CD4-positive, alpha-beta T cell treated with Interleukin-6 at 100 ng/mL for 8 hours (primary cell): ENCODE results near the gene ABI3BP.
"Not testable (repeated sequence)": the region's sequence is repeated elsewhere in the genome, so short reads cannot be mapped to it uniquely, and the experiment has no call there.

Experiments used
- DNase-seq: peaks from one replicate; pipeline ENCODE4 v3.0.0-alpha.2; 2020; ENCODE audit warnings: mixed read lengths, low spot score

ABI3BP gene, protein sequence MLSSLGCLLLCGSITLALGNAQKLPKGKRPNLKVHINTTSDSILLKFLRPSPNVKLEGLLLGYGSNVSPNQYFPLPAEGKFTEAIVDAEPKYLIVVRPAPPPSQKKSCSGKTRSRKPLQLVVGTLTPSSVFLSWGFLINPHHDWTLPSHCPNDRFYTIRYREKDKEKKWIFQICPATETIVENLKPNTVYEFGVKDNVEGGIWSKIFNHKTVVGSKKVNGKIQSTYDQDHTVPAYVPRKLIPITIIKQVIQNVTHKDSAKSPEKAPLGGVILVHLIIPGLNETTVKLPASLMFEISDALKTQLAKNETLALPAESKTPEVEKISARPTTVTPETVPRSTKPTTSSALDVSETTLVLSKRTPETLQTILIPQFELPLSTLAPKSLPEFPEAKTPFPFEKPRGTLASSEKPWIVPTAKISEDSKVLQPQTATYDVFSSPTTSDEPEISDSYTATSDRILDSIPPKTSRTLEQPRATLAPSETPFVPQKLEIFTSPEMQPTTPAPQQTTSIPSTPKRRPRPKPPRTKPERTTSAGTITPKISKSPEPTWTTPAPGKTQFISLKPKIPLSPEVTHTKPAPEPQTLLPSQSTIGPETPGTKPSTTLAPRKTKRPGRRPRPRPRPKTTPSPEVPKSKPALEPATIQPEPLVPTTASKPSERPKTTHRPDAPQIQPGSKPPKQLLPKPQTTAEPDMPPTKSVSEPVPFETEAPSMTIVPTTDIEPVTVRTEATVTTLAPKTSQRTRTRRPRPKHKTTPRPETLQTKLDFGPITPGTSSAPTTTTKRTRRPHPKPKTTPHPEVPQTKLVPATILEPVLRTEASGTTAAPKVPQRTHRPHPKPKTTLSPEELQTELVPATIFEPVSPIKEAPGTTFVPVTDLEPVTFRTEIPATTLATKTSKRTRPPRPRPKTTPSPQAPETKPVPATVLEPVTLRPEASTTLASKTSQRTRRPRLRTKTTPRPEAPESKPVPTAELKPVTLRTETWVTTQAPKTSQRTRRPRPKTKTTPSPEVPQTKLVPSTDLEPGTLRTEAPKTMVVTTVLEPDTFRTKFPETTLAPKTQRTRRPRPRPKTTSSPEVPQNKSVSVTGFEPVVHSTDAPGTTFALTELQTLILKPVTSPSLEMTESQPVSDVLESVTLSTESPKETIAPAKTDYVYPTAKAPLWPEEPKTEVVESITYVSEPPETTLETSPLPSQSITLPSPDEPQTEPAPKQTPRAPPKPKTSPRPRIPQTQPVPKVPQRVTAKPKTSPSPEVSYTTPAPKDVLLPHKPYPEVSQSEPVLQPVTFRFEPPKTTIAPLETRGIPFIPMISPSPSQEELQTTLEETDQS (N-terminal part only)

DNA sequence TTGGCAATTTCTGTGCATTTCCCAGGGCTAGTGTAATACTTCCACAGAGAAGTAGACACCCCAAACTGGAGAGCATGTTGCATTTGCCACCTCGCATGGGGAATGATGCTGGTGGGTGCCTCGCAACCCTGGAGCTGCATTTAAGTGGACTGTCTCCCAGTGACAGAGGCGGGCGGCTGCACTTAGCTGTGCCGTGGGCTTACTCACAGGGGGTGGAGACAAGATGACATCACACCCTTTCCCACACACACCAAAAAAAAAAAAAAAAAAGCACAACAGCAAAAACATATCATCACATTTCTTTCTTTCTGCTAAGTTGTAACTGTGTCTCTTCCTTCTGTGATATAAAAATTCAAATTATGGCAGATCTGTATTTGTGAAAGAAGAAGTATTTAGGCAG is at the start of gene ABI3BP:
ABI3BP (minus strand) TSS at position 113 of the 400 bp plus-strand sequence; CDS start at position 76, 37 bp downstream.
- DNase-seq: no peak

DNA sequence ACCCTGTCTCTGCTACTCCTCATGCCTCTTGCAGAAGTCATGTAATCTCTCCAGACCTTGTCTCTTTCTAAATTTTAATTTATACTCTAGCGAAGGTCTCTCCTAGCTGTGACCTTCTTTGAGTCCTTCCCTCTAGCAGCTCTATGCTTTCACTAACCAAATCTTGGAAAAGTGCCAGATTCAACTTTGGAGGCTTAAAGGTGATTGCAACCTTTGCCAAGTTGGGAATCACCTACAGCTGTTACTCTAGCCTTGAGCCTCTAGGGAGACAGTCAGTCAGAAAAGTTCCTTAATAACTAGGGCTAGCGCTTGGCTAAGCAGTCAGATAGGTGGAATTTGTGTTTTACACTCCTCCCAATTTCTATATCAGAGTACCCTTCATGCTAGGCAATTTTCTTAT is 46.1 kb upstream of the ABI3BP start:
- DNase-seq: no peak

DNA sequence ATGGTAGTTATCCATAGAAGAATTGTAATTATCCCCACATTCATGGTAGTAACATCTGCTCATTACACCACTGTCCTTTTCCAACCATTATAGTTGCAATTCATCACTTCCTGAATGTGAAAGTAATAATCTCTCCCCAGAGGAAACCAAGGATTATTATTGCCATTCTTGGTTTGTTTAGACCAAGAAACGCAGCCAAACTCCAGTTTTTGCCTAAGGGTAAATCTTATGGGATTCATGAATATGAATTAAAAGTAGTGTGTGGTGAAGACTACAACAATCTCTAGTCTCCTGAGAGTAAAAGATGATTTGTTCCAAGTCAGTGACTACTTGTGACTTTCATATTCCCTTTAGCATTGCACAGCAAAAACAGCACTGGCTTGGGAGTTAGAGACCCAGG is 45.7 kb upstream of the ABI3BP start:
- no peak for DNase-seq

DNA sequence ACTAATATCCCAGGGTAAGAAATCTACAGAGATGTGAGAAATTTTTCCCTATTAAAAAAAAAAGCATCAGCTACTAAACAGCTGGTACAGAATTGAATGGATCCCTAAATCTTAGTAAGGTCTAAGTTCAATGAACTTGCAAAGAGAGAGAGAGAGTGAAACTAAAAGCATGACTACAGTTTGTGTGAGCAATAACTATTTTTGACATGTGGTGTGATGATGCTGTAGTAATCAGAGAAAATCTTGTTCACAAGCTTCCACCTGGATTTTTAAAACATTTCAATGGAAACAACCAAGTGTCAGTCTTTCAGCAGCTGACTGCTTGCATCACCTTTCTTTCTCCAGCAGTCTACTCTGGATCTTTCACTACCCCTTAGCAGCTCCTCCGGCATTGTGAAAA is 45.2 kb upstream of the ABI3BP start:
- no peak for DNase-seq

DNA sequence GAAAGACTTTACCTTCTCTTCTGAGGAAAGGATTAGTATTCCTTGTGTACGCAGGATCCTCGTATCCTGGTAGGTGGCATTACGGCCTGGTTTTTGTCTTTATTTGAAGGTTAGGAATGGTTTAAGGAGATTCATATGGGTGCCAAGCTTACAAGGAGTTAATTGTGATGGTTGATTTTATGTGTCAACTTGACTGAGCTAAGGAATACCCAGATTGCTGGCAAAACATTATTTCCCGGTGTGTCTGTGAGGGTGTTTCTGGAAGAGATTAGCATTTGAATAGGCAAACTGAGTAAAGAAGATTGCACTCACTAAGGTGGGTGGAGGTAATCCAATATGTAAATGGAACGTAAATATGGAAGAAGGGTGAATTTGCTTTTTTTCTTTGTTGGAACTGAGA is 44.4 kb upstream of the ABI3BP start:
- no peak for DNase-seq

DNA sequence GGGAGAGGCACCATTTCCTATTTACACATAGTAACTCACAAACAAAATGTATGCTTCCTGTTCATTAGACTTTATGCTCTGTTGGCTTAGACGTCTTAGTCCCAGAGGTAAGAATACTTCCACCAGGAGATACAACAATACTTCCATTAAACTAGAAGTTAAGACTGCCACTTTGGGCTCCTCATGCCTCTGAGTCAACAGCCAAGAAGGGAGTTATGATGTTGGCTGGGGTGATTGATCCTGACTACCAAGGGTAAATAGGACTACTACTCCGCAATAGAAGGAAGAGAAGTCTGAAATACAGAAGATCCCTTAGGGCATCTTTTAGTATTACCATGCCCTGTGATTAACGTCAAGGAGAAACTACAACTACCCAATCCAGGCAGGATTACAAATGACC is 43.5 kb upstream of the ABI3BP start:
- no peak for DNase-seq

GRCh38 chr3:101036213-101036618 is 43.0 kb upstream of the ABI3BP start:
- DNase-seq: no peak

DNA sequence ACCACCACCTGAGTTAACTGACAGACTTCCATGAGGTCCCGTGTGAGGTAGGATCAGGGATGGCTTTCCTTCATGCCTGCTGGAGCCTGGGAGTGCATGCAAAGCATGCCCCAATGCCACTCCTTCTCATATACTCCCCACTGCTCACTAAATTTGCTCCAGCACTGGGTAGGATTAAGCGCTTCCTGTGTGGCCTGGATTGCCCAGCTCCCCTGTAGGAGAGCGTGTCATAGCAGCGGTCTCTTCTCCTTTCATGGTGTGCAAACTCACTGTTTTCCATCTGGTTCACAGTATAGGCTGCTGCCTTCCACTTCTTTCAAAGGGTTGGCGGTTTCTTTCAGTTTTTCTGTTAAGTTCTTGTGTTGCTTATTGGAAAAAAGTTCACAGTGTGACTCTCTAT is 34.1 kb upstream of the ABI3BP start:
- no peak for DNase-seq

DNA sequence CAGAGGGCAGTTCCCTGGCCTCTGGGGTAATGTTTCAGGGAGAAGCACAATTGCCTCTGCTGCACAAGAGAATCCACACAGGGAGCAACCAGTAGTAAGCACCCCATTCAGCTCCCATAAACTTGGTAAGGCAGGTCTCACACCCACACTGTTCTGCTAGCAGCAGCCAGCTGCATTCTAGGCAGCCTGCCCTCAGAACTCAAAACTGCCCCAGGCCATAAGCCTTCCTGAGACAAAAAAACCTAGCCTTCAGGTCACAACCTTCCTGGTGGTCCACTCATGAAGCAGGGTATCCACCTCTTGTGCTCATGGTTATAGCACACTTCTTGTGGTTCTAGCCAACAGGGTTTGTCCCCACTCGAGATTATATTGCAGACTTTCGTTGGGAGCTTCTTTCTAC is 33.7 kb upstream of the ABI3BP start:
- DNase-seq: no peak

DNA sequence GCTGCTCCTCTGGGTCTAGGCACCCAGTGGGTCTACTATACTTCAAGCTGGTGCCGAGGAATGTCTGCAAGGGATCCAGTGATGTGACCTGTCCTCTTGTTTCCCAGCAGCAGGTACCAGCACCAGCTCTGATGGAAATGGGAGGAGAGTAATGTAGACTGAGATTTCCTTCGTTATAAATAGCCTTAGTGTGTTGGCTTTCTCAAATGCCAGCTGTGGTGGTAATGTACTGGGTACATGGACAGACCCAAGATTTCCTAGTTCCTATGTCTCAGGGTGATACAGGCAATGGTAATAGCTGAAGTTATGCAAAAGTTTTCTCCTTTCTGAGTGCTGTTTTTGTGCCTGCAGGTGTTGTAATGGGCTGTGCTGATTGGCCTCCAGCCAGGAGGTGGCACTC is 33.0 kb upstream of the ABI3BP start:
- no peak for DNase-seq

DNA sequence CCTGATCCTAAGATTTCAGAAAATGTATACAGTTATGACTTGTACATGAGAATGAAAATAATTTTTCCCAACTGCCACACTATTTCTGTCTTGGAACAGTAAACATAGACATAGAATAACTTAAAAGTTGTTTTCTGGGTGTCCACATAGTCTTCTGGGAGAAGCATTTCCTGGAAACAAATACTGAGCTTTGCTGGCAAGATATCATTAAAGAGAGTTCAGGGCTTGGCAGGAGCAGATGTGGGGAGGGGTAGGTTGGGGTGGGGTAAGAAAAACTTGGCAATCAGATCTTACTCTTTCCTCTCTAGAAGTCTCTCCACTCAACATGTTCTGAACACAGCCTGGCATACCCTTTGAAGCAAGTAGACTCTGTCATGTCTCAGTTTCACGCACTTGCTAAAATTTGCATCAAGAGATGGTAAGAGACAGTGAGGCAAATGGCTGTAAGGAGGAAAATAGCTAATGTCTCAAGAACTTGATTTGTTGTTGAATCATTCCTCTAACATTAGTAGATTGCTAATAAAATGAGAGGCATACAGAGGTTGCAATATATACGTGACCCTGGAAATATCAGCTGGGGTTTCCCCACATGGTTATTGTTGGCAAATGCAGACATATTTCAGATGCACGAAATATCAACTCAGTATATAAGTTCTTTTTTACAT is 27.3 kb upstream of the ABI3BP start:
- no peak for DNase-seq

- no peak for DNase-seq
These were observed 23.8 kb upstream of the ABI3BP start for GRCh38 chr3:101017017-101017416.

DNA sequence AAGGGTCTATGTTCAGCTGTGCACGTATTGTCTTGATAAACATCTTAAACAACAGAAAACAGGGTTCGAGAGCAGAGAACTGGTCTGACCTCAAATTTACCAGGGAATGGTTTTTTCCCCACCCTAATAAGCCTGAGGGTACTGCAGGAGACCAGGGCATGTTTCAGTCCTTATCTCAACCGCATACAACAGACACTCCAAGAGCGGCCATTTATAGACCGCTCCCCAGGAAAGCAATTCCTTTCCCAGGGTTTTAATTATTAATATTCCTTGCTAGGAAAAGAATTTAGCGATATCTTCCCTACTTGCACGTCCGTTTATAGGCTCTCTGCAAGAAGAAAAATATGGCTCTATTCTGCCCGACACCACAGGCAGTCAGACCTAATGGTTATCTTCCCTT is 19.1 kb upstream of the ABI3BP start:
- not testable (repeated sequence) for DNase-seq

DNA sequence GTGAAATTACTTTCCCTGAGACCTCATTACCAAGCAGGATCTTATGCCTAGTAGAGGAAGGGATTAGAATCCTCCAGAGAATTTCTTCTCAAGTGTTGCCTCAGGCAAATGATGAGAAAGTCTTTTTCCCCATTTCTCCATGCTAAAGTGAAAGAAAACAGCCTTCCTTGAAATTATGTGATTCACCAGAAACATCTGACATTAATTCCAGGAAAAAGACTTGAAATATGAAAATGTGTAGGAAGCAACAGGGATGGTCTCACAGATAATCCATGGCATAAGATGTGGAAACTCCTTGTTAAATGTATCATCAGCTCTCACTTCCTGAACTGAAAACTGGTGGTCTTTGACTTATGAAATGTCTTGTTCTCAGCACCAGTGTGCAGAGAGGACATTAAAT is 17.9 kb upstream of the ABI3BP start:
- DNase-seq: no peak

DNA sequence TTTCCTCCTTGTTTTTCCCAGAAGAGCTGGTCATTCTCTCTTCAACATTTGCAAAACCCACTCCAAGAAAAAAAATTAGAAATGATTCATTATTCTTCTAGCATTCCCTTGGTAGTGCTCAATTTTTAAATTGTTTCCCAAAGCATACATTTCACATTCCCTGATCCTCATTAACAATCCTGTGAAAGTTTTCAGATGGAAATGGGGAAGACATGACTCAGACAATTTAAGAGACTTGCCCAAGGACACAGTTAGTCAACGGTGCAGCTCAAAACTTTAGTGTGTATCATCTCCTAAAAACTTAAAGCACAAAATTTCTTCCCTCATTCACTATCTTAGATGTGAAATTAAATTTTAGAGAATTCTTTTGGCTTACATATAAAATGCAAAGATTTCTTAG is 17.1 kb upstream of the ABI3BP start:
- no peak for DNase-seq

GRCh38 chr3:101009386-101009785 is 16.2 kb upstream of the ABI3BP start:
- DNase-seq: no peak

DNA sequence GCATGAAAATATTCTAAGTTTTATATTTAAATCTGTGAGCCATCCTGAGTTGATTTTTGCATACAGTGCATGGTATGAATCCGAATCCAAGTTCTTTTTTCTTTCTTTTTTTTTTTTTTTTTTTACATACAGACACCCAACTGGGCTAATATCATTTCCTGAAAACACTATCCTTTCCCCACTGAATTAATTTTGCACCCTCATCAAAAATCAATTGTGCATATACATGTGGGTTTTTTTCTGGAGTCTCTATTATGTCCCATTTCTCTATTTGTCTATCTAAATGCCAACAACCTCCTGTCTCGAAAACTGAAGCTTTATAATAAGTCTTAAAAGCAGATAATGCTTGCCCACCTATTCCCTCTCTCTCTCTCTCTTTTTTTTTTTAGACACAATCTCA is 5.9 kb upstream of the ABI3BP start:
- DNase-seq: no peak

DNA sequence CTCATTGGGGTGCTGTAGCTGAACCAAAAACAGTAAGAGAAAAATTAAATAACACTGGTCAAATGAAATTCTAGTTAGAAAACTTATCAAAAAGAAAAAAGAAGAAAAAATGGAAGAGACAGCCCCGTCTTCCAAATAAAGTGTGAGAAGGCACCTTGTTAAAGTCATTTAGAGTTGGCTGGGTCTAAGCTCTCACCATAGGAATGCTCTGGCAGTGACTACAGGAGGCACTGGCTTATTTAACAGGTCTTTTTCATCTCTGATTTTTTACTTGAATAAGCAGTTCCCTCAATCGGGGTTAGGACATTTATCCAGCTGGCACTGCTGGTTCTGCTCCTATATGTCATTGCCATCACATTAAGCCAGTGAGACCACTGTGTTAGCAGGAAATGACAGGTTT is 1.6 kb upstream of the ABI3BP start:
- no peak for DNase-seq

- no peak for DNase-seq
These were observed 966 bp upstream of the ABI3BP start for GRCh38 chr3:100994187-100994586.

GRCh38 chr3:100992231-100993012 is 799 bp downstream of the ABI3BP start:
- DNase-seq: no peak

GRCh38 chr3:100988080-100988479 is 5.1 kb downstream of the ABI3BP start:
- DNase-seq: no peak
